Hematopoietic multipotent progenitor cell treated with erythropoietin and hydrocortisone succinate and interleukin-3 and kit ligand, for 8 days (in vitro differentiated cells): ENCODE data around the gene CDC42BPB.
A peak's percentile ranks its signal among the peaks of the same experiment; 100 is the strongest.

Experiments used
- DNase-seq: peaks from one replicate; pipeline ENCODE4 v3.0.0-alpha.2; 2015

CDC42BPB gene

GRCh38 chr14:103057372-103058163, at the start of gene CDC42BPB:
CDC42BPB (minus strand) TSS chr14:103057549; CDS start chr14:103057173, 376 bp downstream.
- peak; percentile 68 for DNase-seq

GRCh38 chr14:103105580-103106150, 48.3 kb upstream of the CDC42BPB start:
- DNase-seq, result peak; percentile 32

GRCh38 chr14:103104654-103105452, 47.5 kb upstream of the CDC42BPB start:
- DNase-seq, result no peak

- DNase-seq, result no peak
Measured at GRCh38 chr14:103104389-103104653, 47.0 kb upstream of the CDC42BPB start.

GRCh38 chr14:103103461-103104388, 46.4 kb upstream of the CDC42BPB start:
- peak; percentile 38 for DNase-seq

GRCh38 chr14:103102689-103103260, 45.4 kb upstream of the CDC42BPB start:
- no peak for DNase-seq

- no peak for DNase-seq
Measured at GRCh38 chr14:103101963-103102688, 44.8 kb upstream of the CDC42BPB start.

- no peak for DNase-seq
Measured at GRCh38 chr14:103101257-103101962, 44.1 kb upstream of the CDC42BPB start.

- no peak for DNase-seq
Measured at GRCh38 chr14:103100281-103101121, 43.2 kb upstream of the CDC42BPB start.

- no peak for DNase-seq
Measured at GRCh38 chr14:103099733-103100280, 42.5 kb upstream of the CDC42BPB start.

- peak; percentile 60 for DNase-seq
Measured at GRCh38 chr14:103099081-103099732, 41.9 kb upstream of the CDC42BPB start.

GRCh38 chr14:103097994-103098957, 40.9 kb upstream of the CDC42BPB start:
- no peak for DNase-seq

GRCh38 chr14:103097244-103097993, 40.1 kb upstream of the CDC42BPB start:
- DNase-seq, result no peak

GRCh38 chr14:103096387-103096786, 39.0 kb upstream of the CDC42BPB start:
- no peak for DNase-seq

GRCh38 chr14:103095210-103095778, 37.9 kb upstream of the CDC42BPB start:
- DNase-seq, result no peak

GRCh38 chr14:103094406-103095209, 37.3 kb upstream of the CDC42BPB start, which contains the start of gene EXOC3L4:
EXOC3L4 (plus strand) TSS chr14:103094725; CDS start chr14:103100220, 5,495 bp downstream.
- no peak for DNase-seq
